ENCODE measurements around the gene NT5C3A.

The NT5C3A gene

GRCh38 chr7:33075818-33076518, 13.4 kb upstream of the NT5C3A start:
- FAIRE-seq: no peak

- no peak for FAIRE-seq
Measured at GRCh38 chr7:33073243-33073642, 10.7 kb upstream of the NT5C3A start.

- FAIRE-seq: no peak
Measured at GRCh38 chr7:33072471-33072870, 9.9 kb upstream of the NT5C3A start.

- FAIRE-seq: no peak
Measured at GRCh38 chr7:33070831-33071230, 8.3 kb upstream of the NT5C3A start.

- FAIRE-seq: no peak
Measured at GRCh38 chr7:33070277-33070676, 7.7 kb upstream of the NT5C3A start.

GRCh38 chr7:33067921-33068320, 5.3 kb upstream of the NT5C3A start:
- no peak for FAIRE-seq

GRCh38 chr7:33066771-33067170, 4.2 kb upstream of the NT5C3A start:
- FAIRE-seq: no peak

GRCh38 chr7:33065981-33066380, 3.4 kb upstream of the NT5C3A start:
- no peak for FAIRE-seq

- FAIRE-seq: no peak
Measured at GRCh38 chr7:33062782-33063443, 337 bp upstream of the NT5C3A start.

GRCh38 chr7:33061282-33061937, 1.2 kb downstream of the NT5C3A start:
- FAIRE-seq: no peak

- FAIRE-seq: no peak
Measured at GRCh38 chr7:33059635-33060034, 2.9 kb downstream of the NT5C3A start.

- no peak for FAIRE-seq
Measured at GRCh38 chr7:33055158-33055557, 7.4 kb downstream of the NT5C3A start.

- no peak for FAIRE-seq
Measured at GRCh38 chr7:33054261-33054964, 8.2 kb downstream of the NT5C3A start.

- FAIRE-seq: no peak
Measured at GRCh38 chr7:33053721-33054120, 8.9 kb downstream of the NT5C3A start.

- peak; percentile 81 for FAIRE-seq
Measured at GRCh38 chr7:33050535-33051318, 11.8 kb downstream of the NT5C3A start.

- no peak for FAIRE-seq
Measured at GRCh38 chr7:33048704-33049103, 13.9 kb downstream of the NT5C3A start.

- FAIRE-seq: no peak
Measured at GRCh38 chr7:33048257-33048656, 14.3 kb downstream of the NT5C3A start.

GRCh38 chr7:33044986-33045385, 17.6 kb downstream of the NT5C3A start:
- FAIRE-seq: peak; percentile 80

GRCh38 chr7:33044401-33044718, 18.2 kb downstream of the NT5C3A start:
- peak; percentile 99 for FAIRE-seq

GRCh38 chr7:33043501-33044400, 18.8 kb downstream of the NT5C3A start:
- FAIRE-seq: no peak

- FAIRE-seq: no peak
Measured at GRCh38 chr7:33041631-33042428, 20.7 kb downstream of the NT5C3A start.
